H9 (cell line): Measurements from ENCODE around the gene WWC1. TPM values are rescaled to one million over a fixed set of nuclear protein-coding genes. Genes with fewer than 3 reads are reported as not detected.

ENCODE experiments used
- DNase-seq: peaks from one replicate; pipeline ENCODE4 v3.0.0-alpha.2; 2017
- H2AFZ ChIP-seq: one replicate; pipeline ENCODE4 v1.6.1; 2013; ENCODE audit warnings: mild to moderate bottlenecking, low read length, control low read depth, moderate library complexity
- H2AK5ac ChIP-seq: 2 replicates; pipeline ENCODE4 v1.6.1; 2013; ENCODE audit warnings: low read length, control low read depth, mixed read lengths; ENCODE audit not compliant: insufficient read length
- H2BK120ac ChIP-seq: one replicate; pipeline ENCODE4 v1.6.1; 2013; ENCODE audit warnings: low read depth, mild to moderate bottlenecking, low read length, control low read depth, inconsistent platforms; ENCODE audit not compliant: poor library complexity, severe bottlenecking
- H2BK12ac ChIP-seq: 2 replicates; pipeline ENCODE4 v1.6.1; 2013; ENCODE audit warnings: low read length, control low read depth, mixed read lengths, low read depth; ENCODE audit not compliant: insufficient read length
- H2BK15ac ChIP-seq: 2 replicates; pipeline ENCODE4 v1.6.1; 2013; ENCODE audit warnings: low read depth, low read length, control low read depth
- H2BK20ac ChIP-seq: one replicate; pipeline ENCODE4 v1.6.1; 2013; ENCODE audit warnings: low read depth, mild to moderate bottlenecking, low read length, control low read depth, inconsistent platforms; ENCODE audit not compliant: poor library complexity, severe bottlenecking
- H2BK5ac ChIP-seq: 2 replicates; pipeline ENCODE4 v1.6.1; 2013; ENCODE audit warnings: low read length, control low read depth, mixed read lengths; ENCODE audit not compliant: insufficient read length
- H3K14ac ChIP-seq: 2 replicates; pipeline ENCODE4 v1.6.1; 2013; ENCODE audit warnings: low read length, control low read depth; ENCODE audit not compliant: insufficient read depth
- H3K18ac ChIP-seq: 2 replicates; pipeline ENCODE4 v1.6.1; 2013; ENCODE audit warnings: low read depth, mild to moderate bottlenecking, mixed read lengths, low read length, control low read depth; ENCODE audit not compliant: insufficient read length
- H3K23ac ChIP-seq: 2 replicates; pipeline ENCODE4 v1.6.1; 2013; ENCODE audit warnings: low read length, control low read depth, mixed read lengths, low read depth; ENCODE audit not compliant: insufficient read length
- H3K23me2 ChIP-seq: 2 replicates; pipeline ENCODE4 v1.6.1; 2013; ENCODE audit warnings: low read depth, mild to moderate bottlenecking, mixed read lengths, low read length, control low read depth; ENCODE audit not compliant: insufficient read length, poor library complexity, severe bottlenecking
- H3K27ac ChIP-seq: 2 replicates; pipeline ENCODE4 v1.5.1; 2013; ENCODE audit warnings: low read length, control low read depth, mixed read lengths, low read depth; ENCODE audit not compliant: insufficient read length
- H3K27me3 ChIP-seq: 2 replicates; pipeline ENCODE4 v1.6.1; 2013; ENCODE audit warnings: low read length, control low read depth, inconsistent platforms; ENCODE audit not compliant: insufficient read depth
- H3K4ac ChIP-seq: 2 replicates; pipeline ENCODE4 v1.6.1; 2013; ENCODE audit warnings: low read depth, mild to moderate bottlenecking, control low read depth, inconsistent platforms, low read length, moderate library complexity
- H3K4me1 ChIP-seq: 2 replicates; pipeline ENCODE4 v1.6.1; 2013; ENCODE audit warnings: low read length, control low read depth, inconsistent platforms; ENCODE audit not compliant: insufficient read depth
- H3K4me2 ChIP-seq: 2 replicates; pipeline ENCODE4 v1.6.1; 2013; ENCODE audit warnings: low read length, control low read depth, mixed read lengths; ENCODE audit not compliant: insufficient read length, insufficient read depth
- H3K56ac ChIP-seq: 2 replicates; pipeline ENCODE4 v1.6.1; 2013; ENCODE audit warnings: low read depth, mild to moderate bottlenecking, mixed read lengths, low read length, control low read depth; ENCODE audit not compliant: insufficient read length
- H3K79me1 ChIP-seq: 2 replicates; pipeline ENCODE4 v1.6.1; 2013; ENCODE audit warnings: low read depth, mild to moderate bottlenecking, moderate library complexity, low read length, control low read depth, inconsistent platforms; ENCODE audit not compliant: insufficient read depth, poor library complexity, severe bottlenecking
- H3K79me2 ChIP-seq: 2 replicates; pipeline ENCODE4 v1.6.1; 2013; ENCODE audit warnings: low read length, control low read depth, inconsistent platforms; ENCODE audit not compliant: insufficient read depth
- H3K9ac ChIP-seq: 2 replicates; pipeline ENCODE4 v1.6.1; 2013; ENCODE audit warnings: low read length, control low read depth, mixed read lengths; ENCODE audit not compliant: insufficient read length; ENCODE audit errors: extremely low read depth
- H3K9me3 ChIP-seq: one replicate; pipeline ENCODE4 v1.6.1; 2013; ENCODE audit warnings: low read depth, low read length, inconsistent platforms; ENCODE audit not compliant: control insufficient read depth
- H3T11ph ChIP-seq: one replicate; pipeline ENCODE4 v1.6.1; 2013; ENCODE audit warnings: mild to moderate bottlenecking, low read length, control low read depth, inconsistent platforms
- H4K20me1 ChIP-seq: one replicate; pipeline ENCODE4 v1.6.1; 2013; ENCODE audit not compliant: control insufficient read depth, insufficient read length, insufficient read depth
- H4K5ac ChIP-seq: 2 replicates; pipeline ENCODE4 v1.6.1; 2013; ENCODE audit warnings: low read depth, mild to moderate bottlenecking, mixed read lengths, low read length, control low read depth; ENCODE audit not compliant: insufficient read length
- H4K8ac ChIP-seq: replicated peaks from 2 replicates; pipeline ENCODE4 v1.6.1; 2013; ENCODE audit warnings: low read length, control low read depth, mixed read lengths, low read depth; ENCODE audit not compliant: insufficient read length
- H4K91ac ChIP-seq: 2 replicates; pipeline ENCODE4 v1.6.1; 2013; ENCODE audit warnings: low read depth, mild to moderate bottlenecking, moderate library complexity, mixed read lengths, low read length, control low read depth; ENCODE audit not compliant: insufficient read length
- H3K27ac Mint-ChIP-seq, 3 experiments: 2 replicates in 2 of 3; 3 replicates in 1 of 3; pipeline ENCODE4 v1.8.0; 2020 to 2021; ENCODE audit warnings: mixed read lengths in 3 of 3, mild to moderate bottlenecking in 1 of 3, moderate library complexity in 1 of 3
- H3K27me3 Mint-ChIP-seq: 2 replicates; pipeline ENCODE4 v1.8.0; 2021; ENCODE audit warnings: low read depth, mild to moderate bottlenecking, moderate library complexity, mixed read lengths
- H3K36me3 Mint-ChIP-seq, 3 experiments: 2 replicates in 2 of 3; 3 replicates in 1 of 3; pipeline ENCODE4 v1.8.0; 2020 to 2021; ENCODE audit warnings: low read depth in 3 of 3, mixed read lengths in 3 of 3; ENCODE audit not compliant: insufficient read depth in 1 of 3
- H3K4me1 Mint-ChIP-seq, 2 experiments: 2 replicates each; pipeline ENCODE4 v1.8.0; 2020; ENCODE audit warnings: mixed read lengths in 2 of 2
- H3K4me3 Mint-ChIP-seq, 2 experiments: 2 replicates in 1 of 2; 3 replicates in 1 of 2; pipeline ENCODE4 v1.8.0; 2020 to 2021; ENCODE audit warnings: mild to moderate bottlenecking in 2 of 2, mixed read lengths in 2 of 2, moderate library complexity in 1 of 2
- H3K9me3 Mint-ChIP-seq, 2 experiments: 2 replicates in 1 of 2; 3 replicates in 1 of 2; pipeline ENCODE4 v1.8.0; 2020; ENCODE audit warnings: mild to moderate bottlenecking in 2 of 2, mixed read lengths in 2 of 2, moderate library complexity in 1 of 2
- WGBS: extraction: QIAGEN DNeasy Blood & Tissue Kit; methylation state at CpG from one replicate; pipeline ENCODE4 v1.1.7; 2013; ENCODE audit warnings: missing lambda C conversion rate, low lambda C conversion rate, mixed read lengths; ENCODE audit not compliant: insufficient read length; ENCODE audit errors: extremely low coverage; 5-methylcytosine and 5-hydroxymethylcytosine counted together
- total RNA-seq: library from RNA; stranded (reverse); gene quantifications from 2 replicates; pipeline ENCODE4 v1.2.1, GENCODE V29; 2021
- TF ChIP-seq, protein P1 (sequence below): fragments of 200-600 bp; sonication (generic); conservative IDR thresholded peaks from 3 replicates; pipeline ENCODE4 v1.8.0; 2021; ENCODE audit warnings: antibody characterized with exemption, mild to moderate bottlenecking

Gene WWC1
- total RNA-seq, 1 experiment from 2014 or later, result 28.2 TPM

DNA sequence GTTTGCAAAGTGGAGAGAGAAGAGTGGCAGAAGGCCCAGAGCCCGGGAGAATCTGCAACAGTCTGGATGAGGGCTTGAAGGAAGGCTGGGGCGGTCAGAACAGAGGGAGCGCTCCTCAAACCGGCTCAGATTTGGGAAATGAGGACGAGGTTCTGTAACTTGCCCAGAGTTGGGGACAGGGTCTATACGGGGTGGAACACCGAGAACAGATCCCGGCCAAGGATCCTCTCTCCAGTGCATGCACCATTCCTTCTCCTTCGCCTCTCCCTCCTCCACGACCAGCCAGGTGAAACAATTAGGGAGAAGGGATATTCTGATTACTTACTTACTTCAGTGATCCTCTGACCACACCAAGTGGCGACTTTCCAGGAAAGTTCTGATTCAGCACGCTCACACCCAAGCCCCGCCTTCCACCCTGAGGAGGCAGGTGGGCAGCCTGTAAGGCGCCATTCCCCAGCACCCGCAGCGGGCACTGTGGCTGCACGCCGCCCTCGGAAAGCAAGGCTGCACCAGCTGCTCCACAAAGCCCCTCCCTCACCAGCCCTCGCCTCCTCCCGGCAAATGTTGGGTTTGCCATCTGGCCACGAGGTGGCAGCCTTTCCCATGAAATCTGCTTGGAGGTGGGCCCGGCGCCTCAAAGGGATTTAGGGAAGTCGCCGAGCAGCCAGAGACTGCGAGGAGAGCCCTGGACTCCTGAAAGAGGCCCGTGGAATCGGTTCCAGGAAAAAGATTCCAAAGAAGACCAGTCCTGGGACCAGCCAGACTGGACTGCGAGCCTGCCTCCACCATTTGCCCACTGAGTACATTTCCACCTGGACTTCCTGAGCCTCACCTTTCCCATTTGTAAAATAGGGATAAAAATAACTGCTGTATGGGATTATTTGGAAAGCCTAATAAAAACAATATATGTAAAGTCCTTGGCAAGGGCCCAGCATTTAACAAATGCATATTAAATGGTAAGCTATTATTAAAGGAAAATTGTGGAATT is 22.2 kb upstream of the WWC1 start:
- peak overlapping the region; percentile 68 to 76 for H3K4me3 Mint-ChIP-seq
- H2BK12ac ChIP-seq, result no peak overlapping the region
- H3K79me2 ChIP-seq, result no peaks in the 10 kb centered on the region
- no peak overlapping the region for H3K18ac ChIP-seq
- H4K20me1 ChIP-seq, result no peaks in the 10 kb centered on the region
- H3K27me3 Mint-ChIP-seq, result peaks cover 32% of the 10 kb centered on the region
- no peaks in the 10 kb centered on the region; a peak in 1 of 5 replicates for H3K9me3 Mint-ChIP-seq
- WGBS, result no CpG with 5 or more reads among the region's 30 CpGs
- H2BK120ac ChIP-seq, result no peak overlapping the region
- H3K27ac Mint-ChIP-seq, result peak overlapping the region in 2 of 3 experiments; percentile 24 to 53; a peak in 2 of 7 replicates
- H3K27ac ChIP-seq, result no peak overlapping the region
- no peak overlapping the region for H3K4ac ChIP-seq
- no peak overlapping the region for H4K5ac ChIP-seq
- H3K4me2 ChIP-seq, result peak overlapping the region; percentile 66
- no peaks in the 10 kb centered on the region for H3K36me3 Mint-ChIP-seq
- no peak overlapping the region for H3K56ac ChIP-seq
- TF ChIP-seq, protein P1, sequence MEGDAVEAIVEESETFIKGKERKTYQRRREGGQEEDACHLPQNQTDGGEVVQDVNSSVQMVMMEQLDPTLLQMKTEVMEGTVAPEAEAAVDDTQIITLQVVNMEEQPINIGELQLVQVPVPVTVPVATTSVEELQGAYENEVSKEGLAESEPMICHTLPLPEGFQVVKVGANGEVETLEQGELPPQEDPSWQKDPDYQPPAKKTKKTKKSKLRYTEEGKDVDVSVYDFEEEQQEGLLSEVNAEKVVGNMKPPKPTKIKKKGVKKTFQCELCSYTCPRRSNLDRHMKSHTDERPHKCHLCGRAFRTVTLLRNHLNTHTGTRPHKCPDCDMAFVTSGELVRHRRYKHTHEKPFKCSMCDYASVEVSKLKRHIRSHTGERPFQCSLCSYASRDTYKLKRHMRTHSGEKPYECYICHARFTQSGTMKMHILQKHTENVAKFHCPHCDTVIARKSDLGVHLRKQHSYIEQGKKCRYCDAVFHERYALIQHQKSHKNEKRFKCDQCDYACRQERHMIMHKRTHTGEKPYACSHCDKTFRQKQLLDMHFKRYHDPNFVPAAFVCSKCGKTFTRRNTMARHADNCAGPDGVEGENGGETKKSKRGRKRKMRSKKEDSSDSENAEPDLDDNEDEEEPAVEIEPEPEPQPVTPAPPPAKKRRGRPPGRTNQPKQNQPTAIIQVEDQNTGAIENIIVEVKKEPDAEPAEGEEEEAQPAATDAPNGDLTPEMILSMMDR, result peak; percentile 95
- H2AK5ac ChIP-seq, result no peak overlapping the region
- peaks cover 22% of the 10 kb centered on the region in 2 experiments for H3K4me1 Mint-ChIP-seq
- no peaks in the 10 kb centered on the region; the same call in 1 of the 2 replicates for H3K4me1 ChIP-seq
- H3K23ac ChIP-seq, result no peak overlapping the region
- peak overlapping the region; percentile 41 for H2AFZ ChIP-seq
- H3K9me3 ChIP-seq, result no peaks in the 10 kb centered on the region
- no peak overlapping the region for H3T11ph ChIP-seq
- peaks cover 4% of the 10 kb centered on the region for H3K23me2 ChIP-seq
- H4K91ac ChIP-seq, result no peak overlapping the region
- no peak overlapping the region for H3K9ac ChIP-seq
- no peak overlapping the region for H3K14ac ChIP-seq
- no peaks in the 10 kb centered on the region for H3K27me3 ChIP-seq
- H4K8ac ChIP-seq, result no peak overlapping the region
- H2BK15ac ChIP-seq, result no peak overlapping the region
- peak; percentile 95 for DNase-seq
- no peak overlapping the region for H2BK5ac ChIP-seq
- H3K79me1 ChIP-seq, result no peaks in the 10 kb centered on the region
- no peak overlapping the region for H2BK20ac ChIP-seq
